HepG2 (cell line): ENCODE results near the gene FOSL2. TPM values are rescaled to one million over a fixed set of nuclear protein-coding genes. Genes with fewer than 3 reads are reported as not detected.

ENCODE experiments used
- ATAC-seq: fragments of 200-7000 bp; cut with Tn5 transposase; 3 replicates; pipeline ENCODE4 v1.9.1; 2020; ENCODE audit warnings: mild to moderate bottlenecking, moderate library complexity
- BruUV-seq: library from RNA; stranded (reverse); fragments of 400-500 nt; replicated peaks from 2 replicates; lab custom pipeline; 2021; lab: Mats Ljungman, UMichigan
- CTCF ChIA-PET: fragments of 300-600 bp; formaldehyde crosslinking; extraction: SDS; loops from one replicate; lab custom pipeline; 2021; ENCODE audit warnings: low total read pairs, inconsistent platforms, low intra/inter-chr PET ratio; lab: Yijun Ruan, JAX
- POLR2A ChIA-PET: fragments of 350-600 bp; sonication (Branson Sonifier 250); formaldehyde crosslinking; loops from one replicate; lab custom pipeline; 2020; ENCODE audit warnings: antibody characterized with exemption, inconsistent platforms; lab: Yijun Ruan, JAX
- DNase-seq: peaks from one replicate; pipeline ENCODE4 v3.0.0-alpha.2; 2015; ENCODE audit warnings: low spot score
- FAIRE-seq: peaks from 3 replicates; lab custom pipeline; 2011; peaks lifted over from hg19 to GRCh38; lab: Jason Lieb, UNC
- H2AFZ ChIP-seq: one replicate; pipeline ENCODE4 v1.6.1; 2011; ENCODE audit warnings: low read length, inconsistent platforms
- H3K27ac ChIP-seq: fragments of 300-600 bp; 3 replicates; pipeline ENCODE4 v1.8.0; 2011; ENCODE audit warnings: mixed run types, mild to moderate bottlenecking, mixed read lengths, low read length, inconsistent platforms; ENCODE audit not compliant: insufficient read depth; ENCODE audit errors: extremely low read length
- H3K27me3 ChIP-seq, 2 experiments: fragments of 200-600 bp in 1 of 2; 2 replicates in 1 of 2; 3 replicates in 1 of 2; pipeline versions ENCODE4 v1.6.0 to v1.8.0; 2011; ENCODE audit warnings: low read length in 2 of 2, mild to moderate bottlenecking in 2 of 2, moderate library complexity in 2 of 2, inconsistent platforms in 1 of 2; ENCODE audit not compliant: insufficient read depth in 2 of 2, control insufficient read depth in 1 of 2
- H3K36me3 ChIP-seq, 2 experiments: fragments of 200-600 bp in 1 of 2; replicated peaks in 1 of 2; 2 replicates in 1 of 2; 3 replicates in 1 of 2; pipeline versions ENCODE4 v1.5.1 to v1.8.0; 2011; ENCODE audit warnings: low read length in 2 of 2, inconsistent platforms in 1 of 2; ENCODE audit not compliant: insufficient read depth in 2 of 2, control insufficient read depth in 1 of 2
- H3K4me1 ChIP-seq: 2 replicates; pipeline ENCODE4 v1.5.1; 2012; ENCODE audit warnings: low read length, inconsistent platforms; ENCODE audit not compliant: insufficient read depth
- H3K4me2 ChIP-seq: 2 replicates; pipeline ENCODE4 v1.6.0; 2011; ENCODE audit warnings: low read depth, low read length, inconsistent platforms
- H3K4me3 ChIP-seq, 3 experiments: fragments of 200-600 bp in 1 of 3; sonication (generic), shearing (Covaris generic) in 1 of 3; replicated peaks in 1 of 3; 2 replicates each; pipeline ENCODE4 v1.5.1; 2011 to 2016; ENCODE audit warnings: low read length in 3 of 3, inconsistent platforms in 2 of 3, low read depth in 2 of 3, mild to moderate bottlenecking in 2 of 3, control low read depth in 1 of 3, mixed read lengths in 1 of 3; ENCODE audit not compliant: insufficient read depth in 1 of 3
- H3K79me2 ChIP-seq: one replicate; pipeline ENCODE4 v1.6.1; 2011; ENCODE audit warnings: low read length, inconsistent platforms; ENCODE audit not compliant: insufficient read depth
- H3K9ac ChIP-seq: 2 replicates; pipeline ENCODE4 v1.6.0; 2011; ENCODE audit warnings: mild to moderate bottlenecking, low read depth, low read length, inconsistent platforms; ENCODE audit not compliant: insufficient read depth
- H3K9me3 ChIP-seq: 2 replicates; pipeline ENCODE4 v1.5.1; 2012; ENCODE audit warnings: mild to moderate bottlenecking, low read length
- H4K20me1 ChIP-seq: 2 replicates; pipeline ENCODE4 v1.6.0; 2011; ENCODE audit warnings: inconsistent platforms, mild to moderate bottlenecking, low read length, moderate library complexity; ENCODE audit not compliant: insufficient read depth
- CENPT ChIP-seq: sonication (generic); formaldehyde crosslinking; IDR thresholded peaks from 2 replicates; pipeline ENCODE4 v1.8.0; 2022; ENCODE audit warnings: low read depth, mild to moderate bottlenecking, moderate library complexity, missing genetic modification reagents
- TARDBP ChIP-seq: sonication (generic); formaldehyde crosslinking; IDR thresholded peaks from 2 replicates; pipeline ENCODE4 v1.8.0; 2022; ENCODE audit warnings: mild to moderate bottlenecking, missing genetic modification reagents
- ZNF160 ChIP-seq: sonication (generic); formaldehyde crosslinking; IDR thresholded peaks from 2 replicates; pipeline ENCODE4 v1.8.0; 2022; ENCODE audit warnings: mild to moderate bottlenecking, inconsistent platforms, missing genetic modification reagents
- ZNF577 ChIP-seq: sonication (generic); formaldehyde crosslinking; IDR thresholded peaks from 2 replicates; pipeline ENCODE4 v1.4.0; 2020; ENCODE audit warnings: mild to moderate bottlenecking, low read depth, missing genetic modification reagents, borderline replicate concordance
- ZNF768 ChIP-seq: sonication (generic); formaldehyde crosslinking; IDR thresholded peaks from 2 replicates; pipeline ENCODE4 v1.4.0; 2020; ENCODE audit warnings: missing genetic modification reagents
- WGBS: methylation state at CpG from one replicate; pipeline ENCODE4 v1.1.6; 2017; ENCODE audit warnings: low lambda C conversion rate; 5-methylcytosine and 5-hydroxymethylcytosine counted together
- in situ Hi-C: cut with HindIII; loops from 2 replicates; pipeline ENCODE4 v1.10.0; 2017; ENCODE audit warnings: low pct_unique_long_range_greater_than_20kb; ENCODE audit not compliant: extremely low pct_ligation_motif_present
- intact Hi-C: fragments of 100-400 bp; cut with micrococcal nuclease; formaldehyde crosslinking; loops from one replicate; pipeline ENCODE4 v1.10.0; 2022; ENCODE audit not compliant: unreplicated experiment
- polyA plus RNA-seq, 8 experiments: library from polyadenylated mRNA; depleted of rRNA in 3 of 8; stranded (reverse) in 7 of 8; unstranded in 1 of 8; fragments of >200 nt; fragmentation: Illumina TruSeq in 4 of 8; extraction: Trizol in 4 of 8; gene quantifications; 2 replicates each; pipeline versions ENCODE4 v1.2.1 to v1.2.3, GENCODE V29; 2011 to 2016; ENCODE audit warnings: low read depth in 4 of 8, missing spikeins in 1 of 8, mixed read lengths in 1 of 8; ENCODE audit not compliant: insufficient read depth in 1 of 8
- total RNA-seq, 5 experiments: library from RNA; depleted of rRNA; stranded (reverse); fragments of >200 nt; fragmentation: Illumina TruSeq; extraction: Trizol; gene quantifications; 2 replicates each; pipeline ENCODE4 v1.2.3, GENCODE V29; 2016; ENCODE audit warnings: low read depth in 1 of 5
- TF ChIP-seq, protein P1 (sequence below): sonication (generic); formaldehyde crosslinking; IDR thresholded peaks from 2 replicates; pipeline ENCODE4 v1.4.0; 2020; ENCODE audit warnings: missing genetic modification reagents, borderline replicate concordance
- TF ChIP-seq, protein P2 (sequence below): sonication (generic); IDR thresholded peaks from 2 replicates; pipeline ENCODE4 v1.6.1; 2016; ENCODE audit warnings: low read depth, borderline replicate concordance
- TF ChIP-seq, protein P3 (sequence below): sonication (generic); formaldehyde crosslinking; IDR thresholded peaks from 2 replicates; pipeline ENCODE4 v1.4.0; 2020; ENCODE audit warnings: mild to moderate bottlenecking, missing genetic modification reagents
- TF ChIP-seq, protein P4 (sequence below): IDR thresholded peaks from 2 replicates; pipeline ENCODE4 v1.6.1; 2016; ENCODE audit warnings: missing compliant biosample characterization, missing genetic modification reagents, borderline replicate concordance

Gene FOSL2
- total and polyA plus RNA-seq, 2 of the 13 experiments (the other 11 are each of a cell fraction or from before 2014, with no cell fraction given): 3.4 to 18.1 TPM

DNA sequence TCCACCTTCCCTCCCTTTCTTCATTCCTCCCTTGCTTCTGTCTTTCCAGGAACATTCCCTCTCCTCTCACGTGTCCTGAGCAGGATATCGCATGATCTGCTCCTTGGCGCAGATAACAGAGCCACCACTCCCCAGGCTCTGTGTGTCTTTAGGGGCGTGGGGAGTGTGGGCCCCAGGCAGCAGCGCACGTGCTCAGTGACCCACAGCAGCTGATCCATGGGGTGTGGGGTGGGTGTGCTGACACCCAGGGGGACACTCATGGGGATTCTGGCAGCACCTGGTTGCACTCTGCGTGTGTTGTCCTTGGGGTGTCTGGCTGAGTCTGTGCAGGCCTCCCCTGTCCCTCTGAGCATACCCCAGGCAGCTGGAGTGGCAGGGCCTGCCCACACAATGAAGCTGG is 9.9 kb upstream of the FOSL2 start (continued):
- TF ChIP-seq, protein P1, sequence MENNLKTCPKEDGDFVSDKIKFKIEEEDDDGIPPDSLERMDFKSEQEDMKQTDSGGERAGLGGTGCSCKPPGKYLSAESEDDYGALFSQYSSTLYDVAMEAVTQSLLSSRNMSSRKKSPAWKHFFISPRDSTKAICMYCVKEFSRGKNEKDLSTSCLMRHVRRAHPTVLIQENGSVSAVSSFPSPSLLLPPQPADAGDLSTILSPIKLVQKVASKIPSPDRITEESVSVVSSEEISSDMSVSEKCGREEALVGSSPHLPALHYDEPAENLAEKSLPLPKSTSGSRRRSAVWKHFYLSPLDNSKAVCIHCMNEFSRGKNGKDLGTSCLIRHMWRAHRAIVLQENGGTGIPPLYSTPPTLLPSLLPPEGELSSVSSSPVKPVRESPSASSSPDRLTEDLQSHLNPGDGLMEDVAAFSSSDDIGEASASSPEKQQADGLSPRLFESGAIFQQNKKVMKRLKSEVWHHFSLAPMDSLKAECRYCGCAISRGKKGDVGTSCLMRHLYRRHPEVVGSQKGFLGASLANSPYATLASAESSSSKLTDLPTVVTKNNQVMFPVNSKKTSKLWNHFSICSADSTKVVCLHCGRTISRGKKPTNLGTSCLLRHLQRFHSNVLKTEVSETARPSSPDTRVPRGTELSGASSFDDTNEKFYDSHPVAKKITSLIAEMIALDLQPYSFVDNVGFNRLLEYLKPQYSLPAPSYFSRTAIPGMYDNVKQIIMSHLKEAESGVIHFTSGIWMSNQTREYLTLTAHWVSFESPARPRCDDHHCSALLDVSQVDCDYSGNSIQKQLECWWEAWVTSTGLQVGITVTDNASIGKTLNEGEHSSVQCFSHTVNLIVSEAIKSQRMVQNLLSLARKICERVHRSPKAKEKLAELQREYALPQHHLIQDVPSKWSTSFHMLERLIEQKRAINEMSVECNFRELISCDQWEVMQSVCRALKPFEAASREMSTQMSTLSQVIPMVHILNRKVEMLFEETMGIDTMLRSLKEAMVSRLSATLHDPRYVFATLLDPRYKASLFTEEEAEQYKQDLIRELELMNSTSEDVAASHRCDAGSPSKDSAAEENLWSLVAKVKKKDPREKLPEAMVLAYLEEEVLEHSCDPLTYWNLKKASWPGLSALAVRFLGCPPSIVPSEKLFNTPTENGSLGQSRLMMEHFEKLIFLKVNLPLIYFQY: no peak
- TF ChIP-seq, protein P2, sequence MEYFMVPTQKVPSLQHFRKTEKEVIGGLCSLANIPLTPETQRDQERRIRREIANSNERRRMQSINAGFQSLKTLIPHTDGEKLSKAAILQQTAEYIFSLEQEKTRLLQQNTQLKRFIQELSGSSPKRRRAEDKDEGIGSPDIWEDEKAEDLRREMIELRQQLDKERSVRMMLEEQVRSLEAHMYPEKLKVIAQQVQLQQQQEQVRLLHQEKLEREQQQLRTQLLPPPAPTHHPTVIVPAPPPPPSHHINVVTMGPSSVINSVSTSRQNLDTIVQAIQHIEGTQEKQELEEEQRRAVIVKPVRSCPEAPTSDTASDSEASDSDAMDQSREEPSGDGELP: peak; percentile 16; the same call in 1 of the 2 replicates
- peak; percentile 27; the same call in 1 of the 2 replicates for TF ChIP-seq ZNF768 (CRISPR knock-in tag)
- TF ChIP-seq, all 625 proteins: peak for 6

DNA sequence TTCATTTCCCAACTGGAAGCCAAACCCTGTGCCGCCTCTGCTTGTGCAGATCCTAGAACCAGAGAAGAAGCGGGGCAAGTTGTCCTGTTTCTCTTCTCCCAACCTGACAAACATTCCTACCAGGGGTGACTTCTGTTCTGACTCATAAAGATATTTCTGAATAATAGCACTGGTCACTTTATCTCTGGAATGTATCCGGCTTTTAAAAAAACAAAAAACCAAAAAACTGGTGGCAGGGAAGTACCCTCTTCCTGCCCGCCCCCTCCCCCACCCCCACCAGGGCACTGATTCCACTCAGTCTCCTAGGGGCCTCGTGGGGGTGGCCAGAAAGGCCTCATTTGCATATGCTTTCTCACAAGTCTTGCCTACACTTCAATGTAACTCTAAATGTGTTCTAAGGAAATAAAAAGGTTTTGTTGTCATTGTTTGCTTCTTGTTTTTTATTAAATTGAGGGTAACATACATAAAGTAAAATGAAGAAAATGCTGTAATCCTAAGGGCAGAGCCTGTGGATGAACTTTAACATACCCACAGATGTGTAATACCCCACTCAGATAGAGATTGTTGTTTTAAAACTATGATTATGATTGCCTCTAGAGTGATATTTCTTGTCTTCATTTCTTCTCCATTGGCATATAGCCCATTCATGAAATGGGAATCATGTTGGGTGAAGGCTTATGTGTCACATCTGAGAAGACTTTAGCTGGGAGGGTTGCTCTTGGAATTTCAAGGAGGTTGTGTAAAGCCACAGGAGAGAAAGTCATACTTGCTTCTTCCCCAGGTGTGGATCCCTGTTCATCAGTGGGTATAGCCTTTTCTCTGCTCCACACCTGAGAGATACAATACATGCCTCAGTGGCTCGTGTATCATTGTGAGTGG is 5.3 kb upstream of the FOSL2 start:
- ATAC-seq: no peak
- H3K9ac ChIP-seq: no peak overlapping the region
- H3K4me2 ChIP-seq: no peak overlapping the region
- no peak overlapping the region for H3K27ac ChIP-seq
- no peak overlapping the region for H3K4me3 ChIP-seq
- H4K20me1 ChIP-seq: no peaks in the 10 kb centered on the region
- intact Hi-C loops: no loop called here
- peaks cover 40% of the 10 kb centered on the region for H3K4me1 ChIP-seq
- no peak for FAIRE-seq
- no peaks in the 10 kb centered on the region for H3K36me3 ChIP-seq
- H3K27me3 ChIP-seq: peaks cover 1 to 37% of the 10 kb centered on the region in 2 experiments; a peak in 3 of 5 replicates
- no peak overlapping the region for H2AFZ ChIP-seq
- WGBS: 26% methylated on average over 6 of the region's 6 CpGs
- no peaks in the 10 kb centered on the region for H3K79me2 ChIP-seq
- POLR2A ChIA-PET: no interaction called here
- in situ Hi-C loops: no loop called here
- CTCF ChIA-PET: no interaction called here
- no TSS peak for BruUV-seq
- H3K9me3 ChIP-seq: no peaks in the 10 kb centered on the region
- no peak for DNase-seq
- TF ChIP-seq ZNF160 (CRISPR knock-in tag) (no peak), CENPT (CRISPR knock-in tag) (no peak), TARDBP (CRISPR knock-in tag) (no peak), ZNF577 (CRISPR knock-in tag) (no peak)
- TF ChIP-seq, protein P3, sequence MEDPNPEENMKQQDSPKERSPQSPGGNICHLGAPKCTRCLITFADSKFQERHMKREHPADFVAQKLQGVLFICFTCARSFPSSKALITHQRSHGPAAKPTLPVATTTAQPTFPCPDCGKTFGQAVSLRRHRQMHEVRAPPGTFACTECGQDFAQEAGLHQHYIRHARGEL (CRISPR knock-in tag): no peak
- TF ChIP-seq, protein P4, sequence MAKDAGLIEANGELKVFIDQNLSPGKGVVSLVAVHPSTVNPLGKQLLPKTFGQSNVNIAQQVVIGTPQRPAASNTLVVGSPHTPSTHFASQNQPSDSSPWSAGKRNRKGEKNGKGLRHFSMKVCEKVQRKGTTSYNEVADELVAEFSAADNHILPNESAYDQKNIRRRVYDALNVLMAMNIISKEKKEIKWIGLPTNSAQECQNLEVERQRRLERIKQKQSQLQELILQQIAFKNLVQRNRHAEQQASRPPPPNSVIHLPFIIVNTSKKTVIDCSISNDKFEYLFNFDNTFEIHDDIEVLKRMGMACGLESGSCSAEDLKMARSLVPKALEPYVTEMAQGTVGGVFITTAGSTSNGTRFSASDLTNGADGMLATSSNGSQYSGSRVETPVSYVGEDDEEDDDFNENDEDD (CRISPR knock-in tag): no peak
